ENCODE data around the gene ZC3H8. TPM values are rescaled to one million over a fixed set of nuclear protein-coding genes. Genes with fewer than 3 reads are reported as not detected.

The ZC3H8 gene
- total RNA-seq, 1 donor from 2014 or later: 3.7 TPM

DNA sequence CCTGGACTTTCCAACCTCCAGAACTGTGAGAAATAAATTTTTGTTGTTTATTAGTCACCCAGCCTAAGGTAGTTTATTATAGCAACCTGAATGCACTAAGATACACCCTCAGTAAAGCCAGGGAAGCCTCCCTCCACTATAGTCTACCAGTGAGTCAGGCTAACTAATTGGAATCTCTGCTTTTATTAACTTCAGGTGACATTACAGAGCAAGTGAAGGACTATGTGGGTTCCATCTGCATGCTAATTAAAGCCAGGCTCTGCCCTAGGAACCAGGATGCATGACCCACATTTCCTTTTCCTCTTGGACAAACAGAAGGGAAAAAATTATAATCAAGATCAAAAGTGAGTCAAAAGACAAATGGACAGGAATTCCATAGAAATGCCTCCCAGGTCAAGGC lies 56.1 kb downstream of the ZC3H8 start:
- no peak for DNase-seq (ENCODE audit: low read depth)
- TF ChIP-seq, protein P1, sequence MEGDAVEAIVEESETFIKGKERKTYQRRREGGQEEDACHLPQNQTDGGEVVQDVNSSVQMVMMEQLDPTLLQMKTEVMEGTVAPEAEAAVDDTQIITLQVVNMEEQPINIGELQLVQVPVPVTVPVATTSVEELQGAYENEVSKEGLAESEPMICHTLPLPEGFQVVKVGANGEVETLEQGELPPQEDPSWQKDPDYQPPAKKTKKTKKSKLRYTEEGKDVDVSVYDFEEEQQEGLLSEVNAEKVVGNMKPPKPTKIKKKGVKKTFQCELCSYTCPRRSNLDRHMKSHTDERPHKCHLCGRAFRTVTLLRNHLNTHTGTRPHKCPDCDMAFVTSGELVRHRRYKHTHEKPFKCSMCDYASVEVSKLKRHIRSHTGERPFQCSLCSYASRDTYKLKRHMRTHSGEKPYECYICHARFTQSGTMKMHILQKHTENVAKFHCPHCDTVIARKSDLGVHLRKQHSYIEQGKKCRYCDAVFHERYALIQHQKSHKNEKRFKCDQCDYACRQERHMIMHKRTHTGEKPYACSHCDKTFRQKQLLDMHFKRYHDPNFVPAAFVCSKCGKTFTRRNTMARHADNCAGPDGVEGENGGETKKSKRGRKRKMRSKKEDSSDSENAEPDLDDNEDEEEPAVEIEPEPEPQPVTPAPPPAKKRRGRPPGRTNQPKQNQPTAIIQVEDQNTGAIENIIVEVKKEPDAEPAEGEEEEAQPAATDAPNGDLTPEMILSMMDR (conservative IDR thresholded peaks at IDR 0.05; ENCODE audit: low read depth, low read length): no peak

DNA sequence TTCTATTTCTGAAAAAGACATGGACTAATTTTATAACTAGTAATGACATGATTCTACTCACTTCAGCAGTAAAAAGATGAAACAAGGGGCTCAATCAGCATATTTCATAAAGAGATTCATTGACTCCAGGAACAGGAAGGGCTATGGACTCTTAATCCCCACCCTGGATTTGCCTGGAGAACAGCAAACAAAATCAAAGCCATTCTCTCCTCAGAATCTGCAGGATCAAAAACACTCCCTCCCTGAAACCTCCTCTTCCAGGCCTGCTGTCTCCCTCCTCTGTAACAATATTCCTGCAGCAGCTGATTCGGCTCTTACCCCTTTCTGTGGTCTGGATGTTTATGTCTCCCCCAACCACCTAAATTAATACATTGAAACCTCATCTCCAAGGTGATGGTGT lies 57.0 kb downstream of the ZC3H8 start:
- H3K4me3 ChIP-seq (ENCODE audit: low read depth, low read length): no peak overlapping the region
- TF ChIP-seq, protein P1 (conservative IDR thresholded peaks at IDR 0.05; ENCODE audit: low read depth, low read length): no peak
- no peak for DNase-seq (ENCODE audit: low read depth)

More for the DNA sequence above, 56.1 kb downstream of the ZC3H8 start:
- H3K4me3 ChIP-seq (ENCODE audit: low read depth, low read length): no peak overlapping the region

GRCh38 chr2:112195950-112196349 lies 58.9 kb downstream of the ZC3H8 start:
- DNase-seq (ENCODE audit: low read depth): no peak
- no peak overlapping the region for H3K4me3 ChIP-seq (ENCODE audit: low read depth, low read length)
- TF ChIP-seq, protein P1 (conservative IDR thresholded peaks at IDR 0.05; ENCODE audit: low read depth, low read length): no peak

DNA sequence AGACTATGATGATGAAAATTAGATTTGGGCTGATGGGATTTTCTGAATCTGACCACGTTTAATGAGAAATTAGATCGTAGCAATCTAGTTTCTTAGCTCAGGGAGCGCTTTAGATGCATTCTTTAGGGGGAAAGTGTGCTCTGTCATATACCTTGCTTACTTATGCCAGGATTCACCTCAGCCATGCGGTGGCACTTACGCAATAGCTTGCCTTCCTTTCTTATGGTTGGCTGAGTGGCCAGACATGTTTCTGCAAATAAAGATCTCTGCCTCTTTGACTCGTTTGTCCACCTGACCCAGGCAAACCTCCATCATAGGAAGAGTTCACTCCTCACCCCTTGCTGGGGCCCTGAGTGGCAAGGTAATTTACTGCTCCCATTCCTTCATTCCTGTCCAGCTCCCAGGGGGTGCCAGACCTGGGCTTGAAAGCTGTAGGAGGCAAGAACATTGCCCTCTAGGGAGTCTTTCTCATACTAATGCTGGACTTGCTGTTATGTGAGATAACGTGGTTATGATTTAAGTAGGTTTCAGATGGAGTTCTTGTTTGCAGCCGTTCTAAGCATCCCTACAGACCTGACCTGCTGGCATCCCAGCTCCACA lies 59.6 kb downstream of the ZC3H8 start:
- no peak overlapping the region for H3K4me3 ChIP-seq (ENCODE audit: low read depth, low read length)
- DNase-seq (ENCODE audit: low read depth): no peak
- TF ChIP-seq, protein P1 (conservative IDR thresholded peaks at IDR 0.05; ENCODE audit: low read depth, low read length): no peak

GRCh38 chr2:112194482-112194881 lies 60.4 kb downstream of the ZC3H8 start:
- H3K4me3 ChIP-seq (ENCODE audit: low read depth, low read length): no peak overlapping the region
- DNase-seq (ENCODE audit: low read depth): no peak
- TF ChIP-seq, protein P1 (conservative IDR thresholded peaks at IDR 0.05; ENCODE audit: low read depth, low read length): no peak

GRCh38 chr2:112194028-112194427 lies 60.8 kb downstream of the ZC3H8 start:
- no peak overlapping the region for H3K4me3 ChIP-seq (ENCODE audit: low read depth, low read length)
- DNase-seq (ENCODE audit: low read depth): no peak
- TF ChIP-seq, protein P1 (conservative IDR thresholded peaks at IDR 0.05; ENCODE audit: low read depth, low read length): no peak

DNA sequence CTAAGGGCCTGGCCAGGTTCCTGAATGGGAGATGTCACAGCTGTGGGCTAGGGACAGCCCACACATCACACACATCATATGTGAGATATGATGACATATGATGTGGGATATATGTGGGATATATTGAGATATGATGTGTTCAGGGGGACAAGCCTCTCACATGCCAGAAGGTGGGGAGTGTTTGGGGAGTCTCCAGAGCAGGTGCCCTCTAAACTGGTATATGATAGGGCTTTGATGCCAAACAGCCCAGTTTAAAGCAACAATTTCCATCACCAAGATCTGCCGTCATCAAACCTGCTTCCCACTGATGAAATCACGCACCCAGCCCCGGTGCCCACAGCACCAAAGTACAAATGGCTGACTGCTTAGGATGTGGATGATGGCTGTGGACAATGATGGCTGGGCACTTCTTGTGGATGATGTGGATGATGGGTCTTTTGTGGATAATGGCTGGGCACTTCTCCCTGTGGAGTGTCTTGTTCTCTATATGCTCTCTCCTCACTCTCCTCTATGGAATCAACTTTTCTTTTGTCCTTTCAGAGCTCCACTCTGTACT lies 65.8 kb downstream of the ZC3H8 start:
- H3K4me3 ChIP-seq (ENCODE audit: low read depth, low read length): no peak overlapping the region
- TF ChIP-seq, protein P1 (conservative IDR thresholded peaks at IDR 0.05; ENCODE audit: low read depth, low read length): no peak
- DNase-seq (ENCODE audit: low read depth): no peak

Data from epithelial cell of proximal tubule (primary cell).